Measurements from ENCODE around the gene FAM184B. TPM values are rescaled to one million over a fixed set of nuclear protein-coding genes. Genes with fewer than 3 reads are reported as not detected.
A peak's percentile ranks its signal among the peaks of the same experiment; 100 is the strongest.

Gene FAM184B
- total RNA-seq, 2 donors from 2014 or later: not detected

GRCh38 chr4:17647927-17648326, 133.5 kb downstream of the FAM184B start:
- H3K4me3 ChIP-seq: no peak overlapping the region
- no peaks in the 10 kb centered on the region for H3K9me3 ChIP-seq

GRCh38 chr4:17647176-17647806, 134.1 kb downstream of the FAM184B start:
- Histone ChIP-seq H3K27me3 (no peaks in the 10 kb centered on the region), H3K36me3 (no peaks in the 10 kb centered on the region), H3K4me3 (no peak overlapping the region), H3K9me3 (no peaks in the 10 kb centered on the region), H3K4me1 (no peaks in the 10 kb centered on the region), H3K27ac (no peak overlapping the region)
- no peak for TF ChIP-seq CTCF (IDR thresholded peaks at IDR 0.05)
- peak; percentile 40 for DNase-seq (ENCODE audit: low spot score)

More at GRCh38 chr4:17647927-17648326, 133.5 kb downstream of the FAM184B start:
- H3K4me1 ChIP-seq: no peaks in the 10 kb centered on the region
- DNase-seq (ENCODE audit: low spot score): peak; percentile 30
- H3K36me3 ChIP-seq: no peaks in the 10 kb centered on the region
- no peaks in the 10 kb centered on the region for H3K27me3 ChIP-seq
- TF ChIP-seq CTCF (IDR thresholded peaks at IDR 0.05): no peak
- no peak overlapping the region for H3K27ac ChIP-seq

- no peak for DNase-seq (ENCODE audit: low spot score)
- H3K36me3 ChIP-seq: no peaks in the 10 kb centered on the region
- no peak for TF ChIP-seq CTCF (IDR thresholded peaks at IDR 0.05)
- no peak overlapping the region for H3K27ac ChIP-seq
- no peaks in the 10 kb centered on the region for H3K27me3 ChIP-seq
- no peaks in the 10 kb centered on the region for H3K9me3 ChIP-seq
- H3K4me1 ChIP-seq: no peaks in the 10 kb centered on the region
- H3K4me3 ChIP-seq: no peak overlapping the region
Observed at GRCh38 chr4:17646693-17647092, 134.7 kb downstream of the FAM184B start.

- Histone ChIP-seq H3K27me3 (no peaks in the 10 kb centered on the region), H3K4me3 (no peak overlapping the region), H3K27ac (no peak overlapping the region), H3K4me1 (no peaks in the 10 kb centered on the region), H3K9me3 (no peaks in the 10 kb centered on the region), H3K36me3 (no peaks in the 10 kb centered on the region)
- no peak for DNase-seq (ENCODE audit: low spot score)
- TF ChIP-seq CTCF (IDR thresholded peaks at IDR 0.05): no peak
Observed at GRCh38 chr4:17642398-17642783, 139.0 kb downstream of the FAM184B start.

- peaks cover 8% of the 10 kb centered on the region for H3K36me3 ChIP-seq
- H3K27me3 ChIP-seq: no peaks in the 10 kb centered on the region
- no peaks in the 10 kb centered on the region for H3K9me3 ChIP-seq
- H3K27ac ChIP-seq: no peak overlapping the region
- no peak for DNase-seq (ENCODE audit: low spot score)
- TF ChIP-seq CTCF (IDR thresholded peaks at IDR 0.05): no peak
- no peaks in the 10 kb centered on the region for H3K4me1 ChIP-seq
- no peak overlapping the region for H3K4me3 ChIP-seq
Observed at GRCh38 chr4:17639136-17639535, 142.3 kb downstream of the FAM184B start.
